Activated CD4-positive, alpha-beta memory T cell treated with anti-CD3 and anti-CD28 coated beads, Interleukin-2, amount 10 ng/mL, durations not matched to agents 7 days and 5 days (primary cell): ENCODE results near the gene ITGBL1. TPM values are rescaled to one million over a fixed set of nuclear protein-coding genes. Genes with fewer than 3 reads are reported as not detected.
"Not testable (repeated sequence)": the region's sequence is repeated elsewhere in the genome, so short reads cannot be mapped to it uniquely, and the experiment has no call there.

Source experiments
- CTCF ChIA-PET: fragments of 350-600 bp; sonication (Branson Sonifier 250); formaldehyde crosslinking; loops from one replicate; lab custom pipeline; 2021; ENCODE audit warnings: antibody characterized with exemption, inconsistent platforms; lab: Charles Lee
- POLR2A ChIA-PET: fragments of 350-600 bp; sonication (Branson Sonifier 250); formaldehyde crosslinking; loops from one replicate; lab custom pipeline; 2021; ENCODE audit warnings: antibody characterized with exemption; lab: Charles Lee
- DNase-seq: peaks from one replicate; pipeline ENCODE4 v3.0.0-alpha.2; 2020
- H3K27ac Mint-ChIP-seq: one replicate; pipeline ENCODE4 v1.8.0; 2021; ENCODE audit warnings: mild to moderate bottlenecking, mixed read lengths
- H3K27me3 Mint-ChIP-seq: one replicate; pipeline ENCODE4 v1.8.0; 2021; ENCODE audit warnings: mixed read lengths
- H3K36me3 Mint-ChIP-seq: one replicate; pipeline ENCODE4 v1.8.0; 2021; ENCODE audit warnings: low read depth, mixed read lengths
- H3K4me1 Mint-ChIP-seq: one replicate; pipeline ENCODE4 v1.8.0; 2021; ENCODE audit warnings: mixed read lengths
- H3K4me3 Mint-ChIP-seq: one replicate; pipeline ENCODE4 v1.8.0; 2021; ENCODE audit warnings: mild to moderate bottlenecking, mixed read lengths
- H3K9me3 Mint-ChIP-seq: one replicate; pipeline ENCODE4 v1.8.0; 2021; ENCODE audit warnings: mixed read lengths
- total RNA-seq, 2 experiments: library from RNA; stranded (reverse); gene quantifications; one replicate each; pipeline ENCODE4 v1.2.3, GENCODE V29; 2021

The ITGBL1 gene
- total RNA-seq, 2 experiments from 2014 or later = not detected

DNA sequence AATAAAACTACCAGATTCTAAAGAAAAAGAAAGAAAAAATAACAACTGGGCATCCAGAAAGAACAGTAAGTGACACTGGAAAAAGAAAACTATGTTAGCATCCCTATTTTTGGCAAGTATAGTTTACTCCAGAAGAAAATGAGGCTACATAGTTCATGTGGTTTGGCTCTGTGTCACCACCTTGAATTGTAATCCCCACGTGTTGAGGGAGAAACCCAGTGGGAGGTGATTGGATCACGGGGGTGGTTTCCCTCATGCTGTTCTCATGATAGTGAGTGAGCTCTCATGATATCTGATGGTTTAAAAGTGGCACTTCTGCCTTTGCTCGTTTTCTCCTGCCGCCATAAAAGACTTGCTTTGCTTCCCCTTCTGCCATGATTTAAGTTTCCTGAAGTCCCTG lies 76.9 kb downstream of the ITGBL1 start:
- Mint-ChIP-seq H3K4me1 (no peaks in the 10 kb centered on the region), H3K9me3 (no peaks in the 10 kb centered on the region), H3K27ac (no peak overlapping the region), H3K27me3 (no peaks in the 10 kb centered on the region), H3K36me3 (no peaks in the 10 kb centered on the region), H3K4me3 (no peak overlapping the region)
- POLR2A ChIA-PET = no interaction called here
- DNase-seq = no peak
- CTCF ChIA-PET = no interaction called here

DNA sequence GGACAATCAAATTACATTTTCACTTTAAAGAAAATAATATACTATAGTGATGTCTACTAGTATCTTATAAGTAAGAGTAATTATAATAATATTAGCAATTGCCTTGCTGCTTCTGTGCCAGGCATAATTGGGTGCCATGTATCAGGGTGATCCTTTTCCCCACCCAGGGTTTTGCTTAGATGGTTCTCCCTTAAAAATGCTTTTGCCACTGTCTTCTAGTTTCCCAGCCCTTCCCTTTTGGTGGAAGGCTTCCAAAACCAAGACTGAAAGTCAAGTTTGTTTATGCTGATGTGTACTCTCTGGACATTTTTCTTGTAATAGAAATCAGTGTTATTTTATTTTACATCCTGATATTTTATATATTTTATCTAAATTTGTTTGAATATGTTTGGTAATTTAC lies 77.8 kb downstream of the ITGBL1 start:
- ChIA-PET CTCF (no interaction called here), POLR2A (no interaction called here)
- Mint-ChIP-seq H3K9me3 (no peaks in the 10 kb centered on the region), H3K36me3 (no peaks in the 10 kb centered on the region), H3K27ac (no peak overlapping the region), H3K4me1 (no peaks in the 10 kb centered on the region), H3K27me3 (no peaks in the 10 kb centered on the region), H3K4me3 (no peak overlapping the region)
- DNase-seq = no peak

DNA sequence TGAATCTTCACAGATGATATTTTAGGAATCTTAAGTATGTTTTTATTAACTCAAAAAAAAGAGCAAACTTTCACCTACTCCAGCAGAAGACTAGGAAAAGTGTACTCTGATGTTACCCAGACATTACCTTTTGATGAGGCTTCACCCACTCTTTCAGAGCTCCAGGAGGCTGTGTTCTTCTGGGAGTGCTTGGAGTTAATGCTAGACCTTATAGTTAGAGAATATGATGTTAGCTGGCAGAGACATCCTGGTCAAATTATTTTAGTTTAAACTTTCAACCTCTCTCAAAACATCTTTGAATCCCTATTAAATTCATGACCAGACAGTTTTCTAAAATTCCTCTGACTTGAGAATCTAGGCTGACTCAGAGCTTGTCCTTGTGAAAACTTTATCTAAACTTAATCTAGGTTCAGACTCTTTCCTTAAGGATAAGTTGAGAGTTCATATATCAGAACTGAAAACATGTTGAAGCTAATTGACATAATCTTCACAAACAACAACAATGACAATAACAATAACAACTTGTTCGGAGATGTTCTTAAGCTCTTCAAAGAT lies 82.8 kb downstream of the ITGBL1 start:
- Mint-ChIP-seq H3K4me3 (no peak overlapping the region), H3K4me1 (no peaks in the 10 kb centered on the region), H3K27me3 (no peaks in the 10 kb centered on the region), H3K9me3 (no peaks in the 10 kb centered on the region), H3K27ac (no peak overlapping the region), H3K36me3 (no peaks in the 10 kb centered on the region)
- ChIA-PET POLR2A (no interaction called here), CTCF (no interaction called here)
- DNase-seq = no peak

DNA sequence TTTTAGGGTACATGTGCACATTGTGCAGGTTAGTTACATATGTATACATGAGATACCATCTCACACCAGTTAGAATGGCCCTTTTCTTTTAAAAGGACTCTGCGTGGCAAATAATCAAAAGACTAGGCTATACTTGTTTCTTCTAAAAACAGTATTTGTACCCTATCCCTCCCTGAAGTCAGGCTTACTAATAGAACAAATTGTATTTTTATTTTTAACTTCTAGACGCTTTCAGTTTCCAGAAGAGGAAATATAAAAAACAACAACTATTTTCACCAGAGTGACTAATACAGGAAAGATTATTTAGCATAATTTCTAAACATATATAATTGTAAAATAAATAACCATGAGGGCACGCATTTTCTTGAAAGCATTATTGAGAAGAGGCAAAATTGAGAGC lies 83.6 kb downstream of the ITGBL1 start:
- no peak overlapping the region for H3K4me3 Mint-ChIP-seq
- CTCF ChIA-PET = no interaction called here
- no peaks in the 10 kb centered on the region for H3K9me3 Mint-ChIP-seq
- DNase-seq = no peak
- no peaks in the 10 kb centered on the region for H3K36me3 Mint-ChIP-seq
- H3K27ac Mint-ChIP-seq = no peak overlapping the region
- no peaks in the 10 kb centered on the region for H3K27me3 Mint-ChIP-seq
- no peaks in the 10 kb centered on the region for H3K4me1 Mint-ChIP-seq
- POLR2A ChIA-PET = no interaction called here

DNA sequence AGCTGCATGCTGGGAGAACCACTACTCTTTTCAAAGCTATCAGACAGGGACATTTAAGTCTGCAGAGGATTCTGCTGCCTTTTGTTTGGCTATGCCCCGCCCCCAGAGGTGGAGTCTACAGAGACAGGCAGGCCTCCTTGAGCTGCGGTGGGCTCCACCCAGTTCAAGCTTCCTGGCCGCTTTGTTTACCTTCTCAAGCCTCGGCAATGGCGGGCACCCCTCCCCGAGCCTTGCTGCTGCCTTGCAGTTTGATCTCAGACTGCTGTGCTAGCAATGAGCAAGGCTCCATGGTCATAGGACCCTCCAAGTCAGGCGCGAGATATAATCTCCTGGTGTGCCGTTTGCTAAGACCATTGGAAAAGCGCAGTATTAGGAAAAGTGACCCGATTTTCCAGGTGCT lies 92.1 kb downstream of the ITGBL1 start:
- CTCF ChIA-PET, DNase-seq: not testable (repeated sequence)

GRCh38 chr13:101544979-101545378 lies 92.5 kb downstream of the ITGBL1 start:
- Mint-ChIP-seq H3K27ac (no peak overlapping the region), H3K4me3 (no peak overlapping the region), H3K4me1 (no peaks in the 10 kb centered on the region), H3K27me3 (peaks cover 2% of the 10 kb centered on the region), H3K9me3 (no peaks in the 10 kb centered on the region), H3K36me3 (no peaks in the 10 kb centered on the region)
- CTCF ChIA-PET = no interaction called here
- no peak for DNase-seq
- POLR2A ChIA-PET = no interaction called here

More for the DNA sequence above, 92.1 kb downstream of the ITGBL1 start:
- POLR2A ChIA-PET, H3K9me3 Mint-ChIP-seq, H3K27me3 Mint-ChIP-seq, H3K36me3 Mint-ChIP-seq, H3K27ac Mint-ChIP-seq, H3K4me1 Mint-ChIP-seq, H3K4me3 Mint-ChIP-seq: not testable (repeated sequence)

DNA sequence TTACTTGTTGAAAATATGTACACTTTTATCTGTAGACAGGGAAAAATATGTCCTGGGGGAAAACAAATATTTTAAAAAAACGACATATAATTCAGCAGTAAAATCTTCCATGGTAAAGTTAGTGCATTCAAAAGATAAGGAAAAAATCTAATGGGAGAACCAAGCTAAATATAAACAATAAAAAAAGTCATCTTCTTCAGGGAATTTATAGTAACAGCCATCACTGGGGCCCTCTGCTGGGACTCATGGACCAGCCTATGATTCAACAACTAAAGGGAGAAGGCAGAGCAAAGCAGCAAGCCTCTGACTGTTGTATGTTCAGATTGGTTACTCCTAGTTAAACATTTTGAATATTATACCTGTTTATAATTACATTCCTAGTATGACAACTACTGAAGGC lies 93.0 kb downstream of the ITGBL1 start:
- H3K4me1 Mint-ChIP-seq = no peaks in the 10 kb centered on the region
- H3K27ac Mint-ChIP-seq = no peak overlapping the region
- no peak overlapping the region for H3K4me3 Mint-ChIP-seq
- H3K36me3 Mint-ChIP-seq = no peaks in the 10 kb centered on the region
- DNase-seq = no peak
- peaks cover 4% of the 10 kb centered on the region for H3K27me3 Mint-ChIP-seq
- ChIA-PET CTCF (no interaction called here), POLR2A (no interaction called here)
- no peaks in the 10 kb centered on the region for H3K9me3 Mint-ChIP-seq

- Mint-ChIP-seq H3K27me3 (peaks cover 7% of the 10 kb centered on the region), H3K4me3 (no peak overlapping the region), H3K4me1 (no peaks in the 10 kb centered on the region), H3K27ac (no peak overlapping the region), H3K9me3 (no peaks in the 10 kb centered on the region), H3K36me3 (no peaks in the 10 kb centered on the region)
- no peak for DNase-seq
- ChIA-PET CTCF (no interaction called here), POLR2A (no interaction called here)
Measured at GRCh38 chr13:101552286-101552685, 99.8 kb downstream of the ITGBL1 start.

GRCh38 chr13:101552786-101553185 lies 100.3 kb downstream of the ITGBL1 start:
- H3K9me3 Mint-ChIP-seq = no peaks in the 10 kb centered on the region
- no peak overlapping the region for H3K4me3 Mint-ChIP-seq
- H3K36me3 Mint-ChIP-seq = no peaks in the 10 kb centered on the region
- H3K27me3 Mint-ChIP-seq = peaks cover 7% of the 10 kb centered on the region
- no peaks in the 10 kb centered on the region for H3K4me1 Mint-ChIP-seq
- CTCF ChIA-PET = no interaction called here
- no peak for DNase-seq
- POLR2A ChIA-PET = no interaction called here
- no peak overlapping the region for H3K27ac Mint-ChIP-seq

DNA sequence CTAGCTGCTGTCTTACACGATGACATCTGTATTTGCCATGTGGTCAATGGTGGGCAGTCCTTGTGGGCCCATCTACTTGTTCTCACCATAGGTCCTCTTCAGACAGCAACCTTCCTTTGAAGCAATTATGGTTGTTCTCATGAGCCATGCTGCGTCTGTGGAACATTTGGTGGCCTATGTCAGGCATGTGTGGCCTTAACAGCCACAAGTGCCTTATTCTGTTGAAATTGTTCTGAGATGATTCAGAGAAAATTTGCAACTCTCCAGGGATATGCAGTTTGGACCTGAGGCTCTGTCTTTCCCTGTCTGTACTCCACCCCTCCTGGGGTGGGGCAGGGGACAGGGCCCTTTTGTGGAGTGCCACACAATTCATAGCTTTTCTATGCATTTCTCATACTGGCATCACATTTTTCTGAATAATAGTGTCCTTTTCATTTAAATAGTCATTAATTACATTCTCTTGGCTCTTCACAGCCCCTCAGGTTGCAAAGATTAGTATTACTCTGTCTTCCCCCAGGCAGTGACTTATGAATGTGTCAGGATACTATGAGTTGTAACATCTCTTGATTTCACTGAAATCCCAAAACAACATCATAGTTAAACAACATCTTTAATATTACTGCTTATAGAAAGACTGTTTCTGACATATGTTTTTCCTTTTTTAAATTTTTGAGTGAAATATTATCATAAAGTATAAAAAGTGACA lies 102.1 kb downstream of the ITGBL1 start:
- H3K27me3 Mint-ChIP-seq = peaks cover 7% of the 10 kb centered on the region
- no peaks in the 10 kb centered on the region for H3K9me3 Mint-ChIP-seq
- ChIA-PET CTCF (no interaction called here), POLR2A (no interaction called here)
- no peak overlapping the region for H3K4me3 Mint-ChIP-seq
- H3K36me3 Mint-ChIP-seq = no peaks in the 10 kb centered on the region
- no peaks in the 10 kb centered on the region for H3K4me1 Mint-ChIP-seq
- H3K27ac Mint-ChIP-seq = no peak overlapping the region
- DNase-seq = no peak

- CTCF ChIA-PET = no interaction called here
- POLR2A ChIA-PET = no interaction called here
- no peaks in the 10 kb centered on the region for H3K36me3 Mint-ChIP-seq
- no peaks in the 10 kb centered on the region for H3K4me1 Mint-ChIP-seq
- no peak overlapping the region for H3K4me3 Mint-ChIP-seq
- no peak for DNase-seq
- H3K27ac Mint-ChIP-seq = no peak overlapping the region
- H3K27me3 Mint-ChIP-seq = peaks cover 9% of the 10 kb centered on the region
- H3K9me3 Mint-ChIP-seq = no peaks in the 10 kb centered on the region
Measured at GRCh38 chr13:101555610-101556009, 103.1 kb downstream of the ITGBL1 start.

GRCh38 chr13:101556676-101557123 lies 104.2 kb downstream of the ITGBL1 start:
- ChIA-PET CTCF (no interaction called here), POLR2A (no interaction called here)
- no peak overlapping the region for H3K27ac Mint-ChIP-seq
- no peaks in the 10 kb centered on the region for H3K36me3 Mint-ChIP-seq
- H3K27me3 Mint-ChIP-seq = peaks cover 4% of the 10 kb centered on the region
- no peaks in the 10 kb centered on the region for H3K9me3 Mint-ChIP-seq
- DNase-seq = no peak
- H3K4me3 Mint-ChIP-seq = no peak overlapping the region
- no peaks in the 10 kb centered on the region for H3K4me1 Mint-ChIP-seq

DNA sequence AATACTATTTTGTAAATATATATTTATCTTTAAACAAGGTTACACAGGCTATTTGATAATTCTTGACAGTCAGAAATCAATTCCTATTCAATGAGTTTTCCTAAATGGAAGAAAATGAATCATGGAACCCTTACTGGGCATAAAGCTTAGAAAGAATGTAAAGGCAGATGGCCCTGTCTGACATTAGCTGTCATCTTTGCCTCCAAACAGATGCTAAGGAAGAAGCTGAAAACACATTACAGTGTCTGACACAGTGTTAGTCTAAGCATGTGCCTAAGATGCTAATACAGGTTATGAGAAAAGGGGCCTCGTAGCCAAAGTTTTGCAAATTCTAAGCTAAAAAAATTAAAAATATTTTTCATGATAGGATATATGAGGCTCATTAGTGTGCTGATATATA lies 112.8 kb downstream of the ITGBL1 start:
- Mint-ChIP-seq H3K27ac (no peak overlapping the region), H3K9me3 (no peaks in the 10 kb centered on the region), H3K4me3 (no peak overlapping the region), H3K4me1 (no peaks in the 10 kb centered on the region), H3K27me3 (no peaks in the 10 kb centered on the region), H3K36me3 (no peaks in the 10 kb centered on the region)
- ChIA-PET CTCF (no interaction called here), POLR2A (no interaction called here)
- DNase-seq = no peak

DNA sequence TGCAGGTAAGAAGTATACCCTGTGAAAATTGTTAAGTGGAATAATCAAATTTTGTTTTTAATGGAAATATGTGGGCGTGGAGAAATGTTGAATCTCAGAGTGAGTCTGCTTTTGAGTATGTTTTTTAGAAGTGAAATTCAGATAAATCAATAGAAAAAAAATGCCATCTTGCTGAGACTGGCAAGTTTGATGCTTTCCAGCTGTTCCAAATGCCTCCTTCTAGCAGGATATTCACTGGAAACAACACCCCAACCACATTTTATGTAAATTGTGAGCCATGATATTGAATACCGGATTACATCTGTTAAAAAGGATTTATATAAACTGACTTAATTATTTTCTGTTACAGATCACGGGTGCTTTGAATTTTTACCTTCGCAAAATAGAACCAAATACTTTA lies 115.4 kb downstream of the ITGBL1 start:
- H3K4me1 Mint-ChIP-seq = no peaks in the 10 kb centered on the region
- no peak overlapping the region for H3K4me3 Mint-ChIP-seq
- no peaks in the 10 kb centered on the region for H3K9me3 Mint-ChIP-seq
- H3K27me3 Mint-ChIP-seq = no peaks in the 10 kb centered on the region
- CTCF ChIA-PET = no interaction called here
- H3K27ac Mint-ChIP-seq = no peak overlapping the region
- no peaks in the 10 kb centered on the region for H3K36me3 Mint-ChIP-seq
- POLR2A ChIA-PET = no interaction called here
- no peak for DNase-seq
